IMR-90 (cell line): ENCODE results near the gene CCDC61. TPM values are rescaled to one million over a fixed set of nuclear protein-coding genes. Genes with fewer than 3 reads are reported as not detected.

Experiments used
- ATAC-seq: fragments of 200-7000 bp; cut with Tn5 transposase; 2 replicates; pipeline ENCODE4 v1.9.1; 2020; ENCODE audit warnings: low read depth, mild to moderate bottlenecking, moderate library complexity
- BruUV-seq: library from RNA; stranded (reverse); fragments of 400-500 nt; replicated peaks from 2 replicates; lab custom pipeline; 2021; lab: Mats Ljungman, UMichigan
- CTCF ChIA-PET: fragments of 300-600 bp; formaldehyde crosslinking; extraction: SDS; loops from one replicate; lab custom pipeline; 2021; ENCODE audit warnings: antibody characterized with exemption; lab: Yijun Ruan, JAX
- POLR2A ChIA-PET: fragments of 300-600 bp; sonication (Branson Sonifier 250); formaldehyde crosslinking; loops from one replicate; lab custom pipeline; 2022; ENCODE audit warnings: antibody characterized with exemption; ENCODE audit not compliant: unreplicated experiment; lab: Charles Lee
- DNase-seq: peaks from one replicate; pipeline ENCODE4 v3.0.0; 2013
- H2AFZ ChIP-seq: replicated peaks from 2 replicates; pipeline ENCODE3; 2013; ENCODE audit warnings: low read length, mild to moderate bottlenecking; ENCODE audit not compliant: poor library complexity
- H2AK5ac ChIP-seq: 2 replicates; pipeline ENCODE4 v1.6.1; 2013; ENCODE audit warnings: low read depth, low read length, inconsistent platforms
- H2AK9ac ChIP-seq: replicated peaks from 2 replicates; pipeline ENCODE3; 2013; ENCODE audit warnings: mild to moderate bottlenecking, low read depth, low read length, moderate library complexity; ENCODE audit not compliant: poor library complexity
- H2BK120ac ChIP-seq: 2 replicates; pipeline ENCODE4 v1.6.1; 2013; ENCODE audit warnings: low read depth, low read length, inconsistent platforms
- H2BK15ac ChIP-seq: 3 replicates; pipeline ENCODE4 v1.6.1; 2013; ENCODE audit warnings: low read depth, low read length, inconsistent platforms
- H2BK20ac ChIP-seq: 2 replicates; pipeline ENCODE4 v1.6.1; 2013; ENCODE audit warnings: low read depth, mild to moderate bottlenecking, inconsistent platforms, low read length, moderate library complexity
- H2BK5ac ChIP-seq: 2 replicates; pipeline ENCODE4 v1.6.1; 2013; ENCODE audit warnings: mild to moderate bottlenecking, low read depth, low read length, inconsistent platforms; ENCODE audit not compliant: poor library complexity, severe bottlenecking
- H3K14ac ChIP-seq: replicated peaks from 2 replicates; pipeline ENCODE4 v1.6.1; 2013; ENCODE audit warnings: low read depth, low read length, inconsistent platforms
- H3K18ac ChIP-seq: 2 replicates; pipeline ENCODE4 v1.6.1; 2013; ENCODE audit warnings: low read depth, low read length, control low read depth
- H3K23ac ChIP-seq: 2 replicates; pipeline ENCODE4 v1.6.1; 2013; ENCODE audit warnings: low read depth, low read length, inconsistent platforms
- H3K27ac ChIP-seq: 2 replicates; pipeline ENCODE4 v1.5.1; 2013; ENCODE audit warnings: mild to moderate bottlenecking, control low read depth, low read length; ENCODE audit not compliant: insufficient read depth
- H3K27me3 ChIP-seq: 2 replicates; pipeline ENCODE4 v1.6.1; 2013; ENCODE audit warnings: low read length; ENCODE audit not compliant: control insufficient read depth, insufficient read depth
- H3K36me3 ChIP-seq: 2 replicates; pipeline ENCODE4 v1.6.1; 2013; ENCODE audit warnings: low read length, mixed read lengths; ENCODE audit not compliant: control insufficient read depth, insufficient read depth
- H3K4ac ChIP-seq: 2 replicates; pipeline ENCODE4 v1.6.1; 2013; ENCODE audit warnings: low read depth, low read length, inconsistent platforms
- H3K4me1 ChIP-seq: 2 replicates; pipeline ENCODE4 v1.6.1; 2013; ENCODE audit warnings: low read length, mixed read lengths; ENCODE audit not compliant: control insufficient read depth, insufficient read depth
- H3K4me2 ChIP-seq: 2 replicates; pipeline ENCODE4 v1.6.1; 2013; ENCODE audit warnings: low read depth, mild to moderate bottlenecking, control low read depth, low read length, moderate library complexity
- H3K4me3 ChIP-seq: 2 replicates; pipeline ENCODE4 v1.5.1; 2013; ENCODE audit warnings: low read depth, mild to moderate bottlenecking, control low read depth, low read length, moderate library complexity; ENCODE audit not compliant: insufficient read depth
- H3K56ac ChIP-seq: 2 replicates; pipeline ENCODE4 v1.6.1; 2013; ENCODE audit warnings: low read length, inconsistent platforms; ENCODE audit not compliant: insufficient read depth; ENCODE audit errors: extremely low read depth
- H3K79me1 ChIP-seq, 2 experiments: 2 replicates each; pipeline ENCODE4 v1.6.1; 2013; ENCODE audit warnings: low read length in 2 of 2, inconsistent platforms in 1 of 2, low read depth in 1 of 2
- H3K9ac ChIP-seq: 2 replicates; pipeline ENCODE4 v1.6.1; 2013; ENCODE audit warnings: low read depth, low read length, control low read depth
- H3K9me1 ChIP-seq: 2 replicates; pipeline ENCODE4 v1.6.1; 2013; ENCODE audit warnings: low read length, inconsistent platforms; ENCODE audit not compliant: insufficient read depth
- H3K9me3 ChIP-seq: 2 replicates; pipeline ENCODE4 v1.6.1; 2013; ENCODE audit warnings: low read length; ENCODE audit not compliant: control insufficient read depth, insufficient read depth
- H4K20me1 ChIP-seq: 2 replicates; pipeline ENCODE4 v1.6.1; 2013; ENCODE audit warnings: low read length, inconsistent platforms; ENCODE audit not compliant: insufficient read depth
- H4K5ac ChIP-seq: 2 replicates; pipeline ENCODE4 v1.6.1; 2013; ENCODE audit warnings: mild to moderate bottlenecking, low read depth, low read length, control low read depth
- H4K8ac ChIP-seq, 2 experiments: 2 replicates each; pipeline ENCODE4 v1.6.1; 2013; ENCODE audit warnings: low read depth in 2 of 2, low read length in 2 of 2, control low read depth in 1 of 2, inconsistent platforms in 1 of 2
- H4K91ac ChIP-seq: 2 replicates; pipeline ENCODE4 v1.6.1; 2013; ENCODE audit warnings: low read depth, low read length, inconsistent platforms; ENCODE audit not compliant: insufficient read depth
- BHLHE40 ChIP-seq: fragments of 150-350 bp; IDR thresholded peaks from 2 replicates; pipeline ENCODE4 v1.6.1; 2016; ENCODE audit warnings: mild to moderate bottlenecking, low read depth, low read length
- CEBPB ChIP-seq: IDR thresholded peaks from 2 replicates; pipeline ENCODE4 v1.6.1; 2012; ENCODE audit warnings: low read depth, low read length, improper control_type of control experiment
- CHD1 ChIP-seq: IDR thresholded peaks from 2 replicates; pipeline ENCODE4 v1.6.1; 2012; ENCODE audit warnings: low read depth, low read length, improper control_type of control experiment
- CTCF ChIP-seq: conservative IDR thresholded peaks from 2 replicates; pipeline ENCODE4 v1.5.1; 2012; ENCODE audit warnings: mild to moderate bottlenecking, low read depth, low read length, improper control_type of control experiment
- FOS ChIP-seq: fragments of 150-350 bp; IDR thresholded peaks from 2 replicates; pipeline ENCODE4 v1.6.1; 2016; ENCODE audit warnings: low read depth, low read length
- MAFK ChIP-seq: IDR thresholded peaks from 2 replicates; pipeline ENCODE4 v1.6.1; 2012; ENCODE audit warnings: low read depth, low read length, improper control_type of control experiment
- MAZ ChIP-seq: IDR thresholded peaks from 2 replicates; pipeline ENCODE4 v1.6.1; 2012; ENCODE audit warnings: low read depth, mild to moderate bottlenecking, low read length, improper control_type of control experiment, moderate library complexity, borderline replicate concordance
- POLR2A ChIP-seq: IDR thresholded peaks from 2 replicates; pipeline ENCODE4 v1.6.1; 2012; ENCODE audit warnings: mild to moderate bottlenecking, low read depth, low read length
- RAD21 ChIP-seq: IDR thresholded peaks from 2 replicates; pipeline ENCODE4 v1.6.1; 2012; ENCODE audit warnings: low read length, improper control_type of control experiment
- RFX5 ChIP-seq: IDR thresholded peaks from 2 replicates; pipeline ENCODE4 v1.8.0; 2012; ENCODE audit warnings: low read depth, mild to moderate bottlenecking, low read length, moderate library complexity
- SMC3 ChIP-seq: fragments of 150-350 bp; IDR thresholded peaks from 2 replicates; pipeline ENCODE4 v1.6.1; 2016; ENCODE audit warnings: low read depth, mild to moderate bottlenecking, antibody characterized with exemption, low read length, moderate library complexity
- WGBS, 2 experiments: methylation state at CpG; one replicate each; pipeline versions ENCODE4 v1.1.5 to v1.1.7; 2013; ENCODE audit warnings: missing lambda C conversion rate in 2 of 2; ENCODE audit not compliant: insufficient read length in 1 of 2; ENCODE audit errors: extremely low coverage in 2 of 2; 5-methylcytosine and 5-hydroxymethylcytosine counted together
- dilution Hi-C: fragments of 300-500 bp; cut with HindIII; formaldehyde crosslinking; loops from one replicate; pipeline ENCODE4 v1.14.3; 2018; ENCODE audit warnings: low sequenced_read_pairs; ENCODE audit not compliant: unreplicated experiment
- in situ Hi-C: fragments of 300-500 bp; cut with MboI; formaldehyde crosslinking; loops from 3 replicates; pipeline ENCODE4 v1.14.3; 2019; ENCODE audit warnings: low sequenced_read_pairs, inconsistent platforms, mixed read lengths
- intact Hi-C: fragments of 100-400 bp; cut with micrococcal nuclease; formaldehyde crosslinking; loops from 2 replicates; pipeline ENCODE4 v1.10.0; 2022
- polyA plus RNA-seq, 3 experiments: library from polyadenylated mRNA; depleted of rRNA; stranded (reverse); fragments of >200 nt; gene quantifications; 2 replicates each; pipeline ENCODE4 v1.2.3, GENCODE V29; 2012; ENCODE audit warnings: low replicate concordance in 1 of 3
- total RNA-seq: library from RNA; depleted of rRNA; stranded (reverse); fragments of >200 nt; gene quantifications from 2 replicates; pipeline ENCODE4 v1.2.3, GENCODE V29; 2012
- TF ChIP-seq, protein P1 (sequence below): fragments of 150-350 bp; IDR thresholded peaks from 2 replicates; pipeline ENCODE4 v1.6.1; 2016; ENCODE audit warnings: low read depth, mild to moderate bottlenecking, low read length, moderate library complexity, borderline replicate concordance

Gene CCDC61
- total and polyA plus RNA-seq, 2 of the 4 experiments (the other 2 are of a cell fraction), result 3.2 to 9.1 TPM

GRCh38 chr19:45947926-45948325 is 47.3 kb upstream of the CCDC61 start:
- ATAC-seq, result no peak

More at GRCh38 chr19:45947926-45948325, 47.3 kb upstream of the CCDC61 start:
- H2BK15ac ChIP-seq, result no peak overlapping the region
- H3K36me3 ChIP-seq, result no peaks in the 10 kb centered on the region
- no peak overlapping the region for H3K4ac ChIP-seq
- ChIA-PET CTCF (no interaction called here), POLR2A (interaction anchor here (0.6 kb wide), 1 partner anchor 17 kb away, joined by 17 read pairs; no protein-coding TSS in a partner anchor)
- H3K14ac ChIP-seq, result no peak overlapping the region
- no peak overlapping the region for H2AK5ac ChIP-seq
- BruUV-seq, result no TSS peak
- H2BK120ac ChIP-seq, result no peak overlapping the region
- no peaks in the 10 kb centered on the region for H3K9me3 ChIP-seq
- no peak overlapping the region for H3K27ac ChIP-seq
- peak; percentile 36 for DNase-seq
- H3K18ac ChIP-seq, result no peak overlapping the region
- intact Hi-C loops (no loop called here), in situ Hi-C loops (no loop called here), dilution Hi-C loops (no loop called here)
- H3K79me1 ChIP-seq, result no peaks in the 10 kb centered on the region
- H2AFZ ChIP-seq, result no peak overlapping the region
- no peak overlapping the region; the same call in 1 of the 2 replicates for H3K23ac ChIP-seq
- H2AK9ac ChIP-seq, result no peak overlapping the region
- no peaks in the 10 kb centered on the region for H3K9me1 ChIP-seq
- H4K20me1 ChIP-seq, result no peaks in the 10 kb centered on the region
- H3K56ac ChIP-seq, result no peak overlapping the region
- no peak overlapping the region for H4K5ac ChIP-seq
- H3K4me1 ChIP-seq, result no peaks in the 10 kb centered on the region
- H3K9ac ChIP-seq, result no peak overlapping the region
- H4K91ac ChIP-seq, result no peak overlapping the region
- no peak overlapping the region for H2BK5ac ChIP-seq
- TF ChIP-seq MAFK (no peak), CTCF (no peak), RFX5 (no peak), RAD21 (no peak), POLR2A (no peak), MAZ (no peak), FOS (no peak), BHLHE40 (no peak), CHD1 (no peak), SMC3 (no peak), CEBPB (no peak)
- TF ChIP-seq, protein P1, sequence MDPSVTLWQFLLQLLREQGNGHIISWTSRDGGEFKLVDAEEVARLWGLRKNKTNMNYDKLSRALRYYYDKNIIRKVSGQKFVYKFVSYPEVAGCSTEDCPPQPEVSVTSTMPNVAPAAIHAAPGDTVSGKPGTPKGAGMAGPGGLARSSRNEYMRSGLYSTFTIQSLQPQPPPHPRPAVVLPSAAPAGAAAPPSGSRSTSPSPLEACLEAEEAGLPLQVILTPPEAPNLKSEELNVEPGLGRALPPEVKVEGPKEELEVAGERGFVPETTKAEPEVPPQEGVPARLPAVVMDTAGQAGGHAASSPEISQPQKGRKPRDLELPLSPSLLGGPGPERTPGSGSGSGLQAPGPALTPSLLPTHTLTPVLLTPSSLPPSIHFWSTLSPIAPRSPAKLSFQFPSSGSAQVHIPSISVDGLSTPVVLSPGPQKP, result no peak
- no peak overlapping the region for H3K4me3 ChIP-seq
- no peak overlapping the region for H2BK20ac ChIP-seq
- no peak overlapping the region for H4K8ac ChIP-seq
- no peak overlapping the region for H3K4me2 ChIP-seq
- H3K27me3 ChIP-seq, result peaks cover 3% of the 10 kb centered on the region; the same call in 1 of the 2 replicates
- WGBS, 2 experiments, result no CpG with 5 or more reads among the region's 1 CpG
